IPS-15b (cell line): ENCODE measurements around the gene TRAFD1.

Experiments
- H3K27me3 ChIP-seq: one replicate; pipeline ENCODE4 v1.6.1; 2013; ENCODE audit warnings: low read length; ENCODE audit not compliant: control insufficient read depth, insufficient read depth
- H3K36me3 ChIP-seq: one replicate; pipeline ENCODE4 v1.6.1; 2013; ENCODE audit warnings: low read length; ENCODE audit not compliant: control insufficient read depth, insufficient read depth
- H3K4me1 ChIP-seq: one replicate; pipeline ENCODE4 v1.6.1; 2013; ENCODE audit warnings: mild to moderate bottlenecking, low read length; ENCODE audit not compliant: control insufficient read depth, insufficient read depth
- H3K4me3 ChIP-seq: one replicate; pipeline ENCODE4 v1.5.1; 2013; ENCODE audit warnings: low read depth, low read length
- H3K9ac ChIP-seq: one replicate; pipeline ENCODE4 v1.6.1; 2013; ENCODE audit warnings: low read depth, mild to moderate bottlenecking, low read length
- H3K9me3 ChIP-seq: one replicate; pipeline ENCODE4 v1.6.1; 2013; ENCODE audit warnings: mild to moderate bottlenecking, low read length; ENCODE audit not compliant: control insufficient read depth, insufficient read depth

The TRAFD1 gene

DNA sequence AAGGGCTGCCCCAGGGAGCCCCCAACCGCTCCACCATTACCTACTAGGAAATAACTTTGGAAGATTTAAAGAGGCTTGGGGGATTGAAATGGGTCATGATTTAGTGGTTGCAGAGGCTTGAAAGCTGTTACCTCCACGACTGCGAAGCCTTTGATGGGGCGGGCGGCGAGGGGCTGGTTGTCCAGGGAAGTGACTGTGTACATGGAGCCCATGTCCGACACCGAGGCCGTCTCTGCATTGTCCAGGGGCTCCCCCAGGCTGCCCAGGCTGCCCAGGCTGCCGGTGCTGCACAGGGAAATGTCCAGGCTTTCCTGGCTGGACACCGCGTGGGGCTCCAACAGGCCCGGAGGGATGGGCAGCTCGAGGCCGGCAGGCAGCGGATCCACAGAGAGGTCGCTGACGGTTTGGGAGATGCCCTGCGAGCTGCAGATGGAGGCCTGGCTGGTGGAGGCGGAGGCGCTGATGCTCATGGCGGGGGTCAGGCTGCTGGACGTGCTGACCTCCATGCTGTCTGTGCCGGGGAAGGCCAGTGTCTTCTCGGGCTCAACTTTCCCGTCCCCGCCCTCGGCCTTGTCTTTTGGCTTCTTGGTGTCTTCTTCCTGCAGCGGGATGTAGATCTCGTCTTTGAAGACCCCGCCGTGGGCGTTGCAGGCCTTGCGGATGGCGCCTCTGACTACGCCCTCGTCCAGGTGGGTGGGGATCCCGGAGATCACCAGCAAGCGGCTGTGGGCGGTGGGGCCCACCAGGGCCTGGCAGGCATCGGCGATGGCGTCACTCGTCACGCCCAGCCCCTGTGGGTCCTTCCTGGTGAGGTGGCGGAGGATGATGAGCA lies 58.9 kb downstream of the TRAFD1 start:
- Histone ChIP-seq H3K27me3 (no peaks in the 10 kb centered on the region), H3K36me3 (peaks cover 21% of the 10 kb centered on the region), H3K4me3 (no peak overlapping the region), H3K9ac (no peak overlapping the region), H3K4me1 (no peaks in the 10 kb centered on the region), H3K9me3 (no peaks in the 10 kb centered on the region)

GRCh38 chr12:112185093-112185923 lies 59.9 kb downstream of the TRAFD1 start:
- Histone ChIP-seq H3K36me3 (peaks cover 13% of the 10 kb centered on the region), H3K9ac (no peak overlapping the region)

DNA sequence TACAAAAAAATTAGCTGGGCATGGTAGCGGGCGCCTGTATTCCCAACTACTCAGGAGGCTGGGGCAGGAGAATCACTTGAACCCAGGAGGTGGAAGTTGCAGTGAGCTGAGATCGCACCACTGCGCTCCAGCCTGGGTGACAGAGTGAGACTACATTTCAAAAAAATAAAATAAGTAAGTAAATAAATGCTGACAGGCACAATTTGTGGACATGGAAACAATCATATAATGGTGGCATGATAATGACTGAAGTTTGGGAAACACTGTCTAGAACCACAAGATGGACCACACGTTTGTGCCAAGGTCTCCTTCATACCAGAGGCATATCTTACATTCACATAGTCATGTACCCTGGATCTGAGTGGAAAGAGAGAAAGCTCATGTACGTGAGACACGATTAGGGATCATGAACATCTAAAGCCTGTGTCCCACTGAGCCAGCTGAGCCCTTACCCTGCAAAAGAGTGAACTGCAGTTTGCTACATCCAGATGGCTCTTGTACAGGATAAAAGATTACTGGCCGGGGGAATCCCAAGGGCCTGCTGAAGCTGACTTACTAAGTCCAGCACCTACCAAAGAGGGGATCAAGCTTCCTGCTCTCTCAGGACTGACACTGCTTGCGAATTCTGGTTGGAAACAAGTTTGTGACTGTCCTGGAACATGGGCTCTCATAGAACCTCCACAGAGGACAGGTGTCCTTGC lies 62.9 kb downstream of the TRAFD1 start:
- H3K9me3 ChIP-seq: no peaks in the 10 kb centered on the region
- no peak overlapping the region for H3K4me3 ChIP-seq
- no peak overlapping the region for H3K9ac ChIP-seq
- no peaks in the 10 kb centered on the region for H3K4me1 ChIP-seq
- H3K27me3 ChIP-seq: no peaks in the 10 kb centered on the region
- H3K36me3 ChIP-seq: peaks cover 31% of the 10 kb centered on the region

More at GRCh38 chr12:112185093-112185923, 59.9 kb downstream of the TRAFD1 start:
- no peaks in the 10 kb centered on the region for H3K4me1 ChIP-seq
- no peaks in the 10 kb centered on the region for H3K9me3 ChIP-seq
- no peaks in the 10 kb centered on the region for H3K27me3 ChIP-seq
- no peak overlapping the region for H3K4me3 ChIP-seq

DNA sequence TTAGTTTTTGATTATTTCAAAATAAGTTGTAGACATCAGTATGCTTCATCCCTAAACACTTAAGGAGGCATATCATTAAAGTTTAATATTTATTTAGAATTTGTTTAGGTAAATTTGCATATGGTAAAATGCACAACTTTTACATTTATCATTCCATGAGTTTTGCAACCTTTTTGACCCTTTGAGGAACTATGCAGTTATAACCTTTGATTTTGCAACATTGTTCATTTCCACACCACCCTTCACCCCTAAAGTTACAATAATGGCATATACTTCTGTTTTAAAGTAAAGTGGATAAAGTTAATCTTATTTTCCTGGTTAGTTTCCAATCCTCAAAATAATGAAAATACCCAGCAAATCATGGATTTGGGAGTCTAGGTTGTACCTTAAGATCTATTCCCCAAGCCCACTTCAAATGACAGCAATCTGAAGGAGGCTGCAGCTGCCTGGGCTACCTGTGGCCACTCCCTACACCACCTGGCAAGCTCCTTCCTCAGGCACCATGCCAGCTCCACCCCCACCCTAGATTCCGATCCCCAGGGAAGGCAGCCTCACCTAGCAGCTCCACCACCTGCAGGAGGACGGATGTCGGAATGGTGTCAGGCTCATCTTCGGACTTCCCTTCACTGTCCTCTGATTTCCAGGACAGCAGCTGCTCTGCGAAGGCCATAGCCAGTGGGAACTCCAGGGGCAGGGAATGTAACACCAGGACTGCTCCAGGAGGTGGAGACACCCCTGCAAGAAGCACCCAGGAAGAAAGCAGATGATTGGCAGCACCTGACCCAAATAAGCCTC lies 65.1 kb downstream of the TRAFD1 start:
- no peak overlapping the region for H3K9ac ChIP-seq
- H3K4me1 ChIP-seq: no peaks in the 10 kb centered on the region
- peaks cover 24% of the 10 kb centered on the region for H3K36me3 ChIP-seq
- H3K27me3 ChIP-seq: no peaks in the 10 kb centered on the region
- H3K4me3 ChIP-seq: no peak overlapping the region
- no peaks in the 10 kb centered on the region for H3K9me3 ChIP-seq

GRCh38 chr12:112191201-112191600 lies 65.8 kb downstream of the TRAFD1 start:
- no peak overlapping the region for H3K9ac ChIP-seq
- no peaks in the 10 kb centered on the region for H3K27me3 ChIP-seq
- H3K4me1 ChIP-seq: no peaks in the 10 kb centered on the region
- peaks cover 21% of the 10 kb centered on the region for H3K36me3 ChIP-seq
- H3K4me3 ChIP-seq: no peak overlapping the region
- H3K9me3 ChIP-seq: no peaks in the 10 kb centered on the region

DNA sequence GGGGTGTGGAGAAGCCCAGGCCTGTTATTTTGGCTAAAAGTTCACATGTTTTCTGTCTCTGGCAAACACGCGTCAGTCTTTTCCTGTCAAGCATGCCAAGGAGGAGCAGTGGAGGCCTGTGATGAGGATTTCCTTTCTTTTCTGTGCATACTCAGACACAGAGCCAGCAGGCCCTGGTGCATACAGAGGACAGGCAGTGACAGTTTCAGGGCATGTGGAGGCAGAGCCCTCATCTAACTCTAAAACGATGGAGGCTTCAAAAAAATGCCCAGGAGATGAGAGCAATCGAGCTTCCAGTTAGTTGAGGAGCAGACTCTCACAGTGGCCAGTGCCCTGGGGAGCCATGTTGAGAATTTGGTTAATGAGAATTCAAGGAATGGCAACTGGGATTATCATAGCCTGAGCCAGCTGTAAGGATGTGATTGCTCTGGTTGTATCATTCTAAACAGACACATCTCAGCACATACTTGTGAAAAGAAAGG lies 66.5 kb downstream of the TRAFD1 start:
- Histone ChIP-seq H3K9me3 (no peaks in the 10 kb centered on the region), H3K36me3 (peaks cover 21% of the 10 kb centered on the region), H3K27me3 (no peaks in the 10 kb centered on the region), H3K4me1 (no peaks in the 10 kb centered on the region), H3K4me3 (no peak overlapping the region), H3K9ac (no peak overlapping the region)

GRCh38 chr12:112192475-112192874 lies 67.1 kb downstream of the TRAFD1 start:
- Histone ChIP-seq H3K36me3 (peaks cover 21% of the 10 kb centered on the region), H3K9ac (no peak overlapping the region)

GRCh38 chr12:112194601-112195247 lies 69.4 kb downstream of the TRAFD1 start:
- no peak overlapping the region for H3K9ac ChIP-seq
- no peaks in the 10 kb centered on the region for H3K9me3 ChIP-seq
- H3K36me3 ChIP-seq: peaks cover 21% of the 10 kb centered on the region
- H3K27me3 ChIP-seq: no peaks in the 10 kb centered on the region
- no peaks in the 10 kb centered on the region for H3K4me1 ChIP-seq
- H3K4me3 ChIP-seq: no peak overlapping the region

More at GRCh38 chr12:112192475-112192874, 67.1 kb downstream of the TRAFD1 start:
- H3K4me3 ChIP-seq: no peak overlapping the region
- H3K27me3 ChIP-seq: no peaks in the 10 kb centered on the region
- H3K9me3 ChIP-seq: no peaks in the 10 kb centered on the region
- no peaks in the 10 kb centered on the region for H3K4me1 ChIP-seq

DNA sequence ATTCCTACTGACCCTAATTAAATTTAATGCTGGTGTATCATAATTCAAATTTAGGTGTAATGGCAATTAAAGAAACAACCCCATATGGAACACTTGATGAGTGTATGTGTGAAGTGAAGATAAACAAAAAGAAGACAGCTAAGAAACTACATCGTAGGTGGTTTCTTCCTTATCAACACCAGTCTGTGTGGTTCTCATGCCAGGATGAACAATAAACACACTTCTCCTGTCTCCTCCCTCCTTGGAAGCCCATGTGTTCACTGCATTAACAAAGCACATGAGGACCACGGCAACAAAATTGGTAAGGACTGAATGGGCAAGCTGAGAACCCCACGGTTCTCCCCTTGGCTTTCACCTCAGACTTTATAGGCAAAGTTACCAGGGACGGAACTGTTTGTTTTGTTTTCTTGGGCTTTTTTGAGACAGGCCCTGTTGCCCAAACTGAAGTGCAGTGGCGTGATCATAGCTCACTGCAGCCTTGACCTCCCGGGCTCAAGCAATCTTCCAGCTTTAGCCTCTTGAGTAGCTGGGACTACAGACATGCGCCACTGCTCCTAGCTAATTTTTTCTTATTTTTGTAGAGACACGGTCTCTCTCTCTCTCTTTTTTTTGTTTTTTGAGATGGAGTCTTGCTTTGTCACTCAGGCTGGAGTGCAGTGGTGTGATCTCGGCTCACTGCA lies 71.0 kb downstream of the TRAFD1 start:
- H3K9me3 ChIP-seq: no peaks in the 10 kb centered on the region
- H3K4me1 ChIP-seq: no peaks in the 10 kb centered on the region
- no peaks in the 10 kb centered on the region for H3K27me3 ChIP-seq
- no peak overlapping the region for H3K4me3 ChIP-seq
- H3K36me3 ChIP-seq: peaks cover 20% of the 10 kb centered on the region
- no peak overlapping the region for H3K9ac ChIP-seq

DNA sequence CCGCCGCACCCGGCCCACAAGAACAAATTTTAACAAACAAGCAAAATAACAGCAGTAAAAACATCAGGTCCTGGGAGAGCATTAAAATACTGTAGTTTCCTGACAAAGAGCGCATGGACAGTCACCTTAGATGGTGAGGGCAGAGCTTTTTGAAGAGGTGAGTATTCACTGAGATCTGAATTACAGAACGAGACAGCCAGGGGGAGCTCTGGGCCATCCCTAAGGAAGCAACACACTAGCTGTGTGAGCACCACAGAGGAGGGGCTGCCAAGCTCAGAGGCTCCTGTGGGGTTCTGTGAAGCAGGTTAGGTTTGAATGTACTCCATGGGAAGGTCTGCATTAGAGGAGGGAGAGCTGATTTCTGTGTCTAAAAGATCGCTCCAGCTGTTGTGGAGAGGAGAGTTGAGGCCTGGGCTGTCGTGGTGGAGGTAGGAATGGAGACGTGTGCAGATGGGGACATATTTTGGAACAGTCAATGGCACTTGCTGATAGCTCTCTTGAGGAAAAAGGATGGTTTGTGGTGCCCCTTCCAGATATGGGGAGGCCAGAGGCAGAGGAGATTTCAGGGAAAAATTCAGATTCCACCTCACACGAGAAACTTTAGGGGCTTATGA lies 72.9 kb downstream of the TRAFD1 start:
- Histone ChIP-seq H3K9me3 (no peaks in the 10 kb centered on the region), H3K9ac (no peak overlapping the region), H3K4me1 (no peaks in the 10 kb centered on the region), H3K36me3 (peaks cover 10% of the 10 kb centered on the region), H3K27me3 (no peaks in the 10 kb centered on the region), H3K4me3 (no peak overlapping the region)
